ENCODE results near the gene SLC30A5.
"Not testable (repeated sequence)": the region's sequence is repeated elsewhere in the genome, so short reads cannot be mapped to it uniquely, and the experiment has no call there.

The SLC30A5 gene

DNA sequence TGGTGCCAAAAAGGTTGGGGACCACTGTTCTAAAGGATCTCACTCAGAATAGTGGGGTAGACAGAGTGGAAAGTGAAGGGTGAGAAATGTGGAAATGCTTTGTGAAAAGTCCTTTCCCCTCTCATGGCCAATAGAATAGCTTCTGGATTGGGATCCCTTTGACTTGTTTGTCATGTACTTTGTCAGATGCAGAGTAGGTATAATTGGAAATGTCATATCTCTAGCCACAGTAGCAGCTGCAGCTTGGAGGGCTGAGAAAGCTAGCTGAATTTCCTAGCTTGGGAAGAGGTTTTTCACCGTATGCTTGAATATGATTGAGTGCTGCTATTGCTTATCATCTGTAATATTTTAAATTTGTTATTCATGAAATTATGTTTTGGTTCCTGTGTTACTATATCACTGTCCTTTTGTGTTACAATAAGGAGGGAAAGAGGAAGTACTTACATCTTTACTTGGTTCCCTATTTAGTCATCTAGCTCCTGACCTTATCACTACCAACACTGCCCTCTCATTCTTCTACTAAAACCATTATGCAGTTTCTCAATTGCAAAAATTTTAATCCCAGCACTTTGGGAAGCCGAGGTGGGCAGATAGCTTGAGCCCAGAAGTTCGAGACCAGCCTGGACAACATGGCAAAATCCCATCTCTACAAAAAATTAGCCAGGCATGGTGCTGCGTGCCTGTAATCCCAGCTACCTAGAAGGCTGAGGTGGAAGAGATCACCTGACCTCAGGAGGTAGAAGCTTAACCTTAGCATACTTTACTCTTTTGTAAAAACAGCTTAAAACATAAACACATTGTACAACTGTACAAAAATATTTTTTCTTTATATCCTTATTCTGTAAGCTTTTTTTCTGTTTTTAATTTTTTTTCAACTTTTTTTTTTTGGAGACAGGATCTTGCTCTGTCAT lies 12.4 kb downstream of the SLC30A5 start:
- no peak for DNase-seq

DNA sequence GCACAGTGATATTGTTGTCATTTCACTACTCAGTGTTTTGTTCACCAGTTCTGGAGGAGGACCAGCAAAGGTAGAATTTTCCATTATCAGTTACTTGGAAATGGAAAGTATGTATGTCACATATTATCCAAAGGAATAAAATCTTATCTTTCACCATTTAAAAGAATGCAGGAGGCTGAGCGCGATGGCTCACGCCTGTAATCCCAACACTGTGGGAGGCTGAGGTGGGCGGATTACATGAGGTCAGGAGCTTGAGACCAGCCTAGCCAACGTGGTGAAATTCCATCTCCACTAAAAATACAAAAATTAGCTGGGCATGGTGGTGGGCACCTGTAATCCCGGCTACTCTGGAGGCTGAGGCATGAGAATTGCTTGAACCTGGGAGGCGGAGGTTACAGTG lies 14.6 kb downstream of the SLC30A5 start:
- DNase-seq, result not testable (repeated sequence)

DNA sequence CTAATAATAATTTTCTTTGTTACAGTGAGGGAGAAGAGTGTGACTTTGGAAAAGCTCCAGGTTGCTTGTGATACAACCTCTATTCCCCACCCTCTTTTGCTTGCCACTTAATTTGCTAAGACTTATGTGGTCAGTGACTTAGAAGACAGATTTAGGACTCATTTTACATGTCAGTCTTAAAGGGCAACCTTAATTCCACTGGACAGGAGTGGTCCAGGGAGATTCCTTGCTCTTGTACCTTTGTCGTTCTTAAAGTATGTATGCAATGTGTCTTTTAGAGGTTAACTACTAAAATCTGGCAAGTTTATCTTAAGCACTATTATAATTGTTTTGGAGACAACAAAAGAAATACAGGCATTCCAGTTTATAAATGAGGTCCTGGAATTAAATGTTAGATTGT lies 20.0 kb downstream of the SLC30A5 start:
- no peak for DNase-seq

DNA sequence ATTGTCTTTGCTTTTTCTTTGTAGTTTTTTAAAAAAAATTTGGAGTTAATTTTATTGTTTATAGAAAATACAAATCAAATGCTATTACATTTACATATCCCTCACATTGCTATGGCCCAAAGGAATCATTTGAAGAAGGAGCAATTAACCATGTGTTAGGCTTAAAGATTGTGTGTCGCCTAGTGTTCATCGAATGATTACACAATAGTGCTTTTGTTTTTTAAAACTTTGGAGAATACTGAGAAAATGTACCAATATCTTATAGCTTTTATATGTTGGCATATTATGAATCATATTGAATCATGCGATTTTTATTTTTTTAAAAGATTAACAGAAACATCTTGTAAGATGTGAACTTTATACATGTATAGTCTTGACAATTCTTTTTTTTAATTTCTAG lies 21.7 kb downstream of the SLC30A5 start:
- DNase-seq, result no peak

DNA sequence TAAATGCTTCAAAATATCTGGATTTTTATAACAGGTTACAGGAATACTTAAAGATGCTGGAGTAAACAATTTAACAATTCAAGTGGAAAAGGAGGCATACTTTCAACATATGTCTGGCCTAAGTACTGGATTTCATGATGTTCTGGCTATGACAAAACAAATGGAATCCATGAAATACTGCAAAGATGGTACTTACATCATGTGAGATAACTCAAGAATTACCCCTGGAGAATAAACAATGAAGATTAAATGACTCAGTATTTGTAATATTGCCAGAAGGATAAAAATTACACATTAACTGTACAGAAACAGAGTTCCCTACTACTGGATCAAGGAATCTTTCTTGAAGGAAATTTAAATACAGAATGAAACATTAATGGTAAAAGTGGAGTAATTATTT lies 35.6 kb downstream of the SLC30A5 start:
- DNase-seq, result no peak

DNA sequence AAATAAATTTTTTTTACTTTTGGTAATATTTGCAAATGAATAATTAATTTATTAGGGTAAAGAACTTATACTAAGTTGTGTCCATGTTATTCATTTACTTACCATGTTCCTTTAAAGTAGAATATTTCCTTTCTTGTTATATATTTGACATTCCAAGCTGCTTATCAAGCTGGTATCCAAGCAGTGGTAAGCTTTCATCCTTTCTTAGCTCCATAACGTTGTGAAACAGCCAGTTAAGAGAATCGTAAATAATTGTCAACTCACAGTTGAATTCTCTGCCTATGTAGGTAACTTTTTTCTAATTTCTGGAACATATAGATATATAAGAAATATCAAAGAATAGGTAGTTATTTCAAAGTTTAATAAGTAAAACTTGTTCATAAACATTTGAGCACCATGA lies 36.4 kb downstream of the SLC30A5 start:
- no peak for DNase-seq

DNA sequence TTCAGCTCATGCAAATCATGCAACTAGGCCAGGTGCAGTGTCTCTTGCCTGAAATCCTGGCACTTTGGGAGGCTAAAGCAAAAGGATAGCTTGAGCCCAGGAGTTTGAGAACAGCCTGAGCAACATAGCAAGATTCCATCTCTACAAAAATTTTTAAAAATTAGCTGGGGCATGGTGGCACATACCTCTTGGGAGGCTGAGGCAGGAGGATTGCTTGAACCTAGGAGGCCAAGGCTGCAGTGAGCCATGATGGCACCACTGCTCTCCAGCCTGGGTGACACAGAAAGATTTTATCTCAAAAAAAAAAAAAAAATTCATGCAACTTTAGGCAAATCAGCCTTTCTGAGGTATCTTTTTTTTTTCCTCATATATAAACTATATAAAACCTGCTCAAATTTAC lies 37.5 kb downstream of the SLC30A5 start:
- DNase-seq, result no peak

DNA sequence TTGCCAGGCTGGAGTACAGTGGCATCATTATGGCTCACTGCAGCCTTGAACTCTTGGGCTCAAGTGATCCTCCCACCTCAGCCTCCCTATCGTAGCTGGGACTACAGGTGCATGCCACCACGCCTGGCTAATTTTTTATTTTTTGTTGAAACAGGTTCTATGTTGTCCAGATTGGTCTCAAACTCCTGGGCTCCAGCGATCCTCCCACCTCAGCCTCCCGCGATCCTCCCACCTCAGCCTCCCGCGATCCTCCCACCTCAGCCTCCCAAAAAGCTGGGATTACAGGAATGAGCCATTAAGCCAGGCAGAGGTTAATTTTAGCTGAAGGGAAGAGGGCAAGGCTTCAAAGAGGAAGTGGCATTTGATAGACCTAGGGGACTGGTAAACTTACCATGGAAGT lies 40.3 kb downstream of the SLC30A5 start:
- DNase-seq, result no peak

DNA sequence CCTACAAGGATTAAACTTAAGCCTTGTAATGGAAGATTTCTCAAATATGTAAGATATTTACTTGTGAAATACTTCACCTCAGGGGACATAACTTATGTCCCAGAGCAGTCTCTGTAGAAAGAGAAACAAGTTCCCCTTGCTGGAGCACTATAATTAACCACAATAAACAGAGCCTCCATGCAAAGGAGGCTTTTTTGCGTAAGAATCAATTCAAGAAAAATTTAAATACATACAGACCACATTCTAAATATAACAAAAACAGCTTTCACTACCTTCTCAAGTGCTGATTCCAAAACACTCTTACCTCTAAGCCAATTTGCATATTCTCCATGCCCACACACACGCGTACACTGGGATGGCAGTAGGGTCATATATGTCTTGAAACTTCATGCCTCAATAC lies 42.5 kb downstream of the SLC30A5 start:
- no peak for DNase-seq

DNA sequence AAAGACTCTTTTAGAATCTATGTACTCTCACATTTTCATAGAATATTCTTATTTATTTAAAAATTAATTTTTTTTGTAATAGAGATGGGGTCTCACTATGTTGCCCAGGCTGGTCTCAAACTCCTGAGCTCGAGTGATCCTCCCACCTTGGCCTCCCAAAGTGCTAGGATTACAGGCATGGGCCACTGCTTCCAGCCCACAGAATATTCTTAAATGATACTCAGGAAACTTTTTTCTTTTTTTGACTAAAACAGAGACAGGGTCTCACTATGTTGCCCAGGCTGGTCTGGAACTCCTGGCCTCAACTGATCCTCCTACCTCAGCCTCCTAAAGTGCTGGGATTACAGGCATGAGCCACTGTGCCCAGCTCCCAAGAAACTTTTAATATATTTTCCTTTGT lies 43.4 kb downstream of the SLC30A5 start:
- not testable (repeated sequence) for DNase-seq

DNA sequence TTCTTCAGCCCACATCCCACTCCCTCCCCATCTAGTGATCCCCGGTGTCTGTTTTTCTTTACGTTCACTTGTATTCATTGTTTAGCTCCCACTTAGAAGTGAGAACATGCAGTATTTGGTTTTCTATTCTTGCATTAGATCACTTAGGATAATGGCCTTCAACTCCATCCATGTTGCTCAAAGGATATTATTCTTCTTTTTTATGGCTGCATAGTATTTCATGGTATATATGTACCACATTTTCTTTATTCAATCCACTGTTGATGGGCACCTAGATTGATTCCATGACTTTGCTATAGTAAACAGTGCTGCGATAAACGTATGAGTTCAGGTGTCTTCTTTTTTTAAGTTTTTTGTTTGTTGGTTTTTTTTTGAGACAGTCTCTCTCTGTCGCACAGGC lies 44.0 kb downstream of the SLC30A5 start:
- DNase-seq, result no peak

DNA sequence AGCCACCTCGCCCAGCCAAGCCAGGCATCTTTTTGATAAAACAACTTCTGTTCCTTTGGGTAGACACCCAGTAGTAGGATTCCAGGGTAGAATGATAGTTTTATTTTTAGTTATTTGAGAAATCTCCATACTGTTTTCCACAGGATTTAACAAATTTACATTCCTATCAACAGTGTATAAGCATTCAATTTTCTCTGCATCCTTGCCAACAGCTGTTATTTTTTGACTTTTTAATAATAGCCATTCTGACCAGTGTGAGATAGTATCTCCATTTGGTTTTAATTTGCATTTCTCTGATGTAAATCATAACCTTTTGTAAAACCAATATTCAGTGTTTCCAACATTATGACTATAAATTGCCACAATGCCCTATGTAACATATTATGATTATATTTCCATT lies 45.0 kb downstream of the SLC30A5 start:
- no peak for DNase-seq

DNA sequence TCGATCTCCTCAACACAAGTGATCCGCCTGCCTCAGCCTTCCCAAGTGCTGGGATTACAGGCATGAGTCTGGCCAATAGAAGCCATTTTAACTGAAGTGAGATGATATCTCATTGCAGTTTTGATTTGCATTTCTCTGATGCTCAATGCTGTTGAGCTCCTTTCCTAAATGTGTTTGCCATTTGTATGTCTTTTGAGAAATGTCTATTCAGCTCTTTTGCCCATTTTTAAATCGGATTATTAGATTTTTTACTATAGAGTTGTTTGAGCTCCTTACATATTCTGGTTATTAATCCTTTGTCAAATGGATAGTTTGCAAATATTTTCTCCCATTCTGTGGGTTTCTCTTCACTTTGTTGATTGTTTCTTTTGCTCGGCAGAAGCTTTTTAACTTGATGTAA lies 46.4 kb downstream of the SLC30A5 start:
- DNase-seq, result not testable (repeated sequence)

DNA sequence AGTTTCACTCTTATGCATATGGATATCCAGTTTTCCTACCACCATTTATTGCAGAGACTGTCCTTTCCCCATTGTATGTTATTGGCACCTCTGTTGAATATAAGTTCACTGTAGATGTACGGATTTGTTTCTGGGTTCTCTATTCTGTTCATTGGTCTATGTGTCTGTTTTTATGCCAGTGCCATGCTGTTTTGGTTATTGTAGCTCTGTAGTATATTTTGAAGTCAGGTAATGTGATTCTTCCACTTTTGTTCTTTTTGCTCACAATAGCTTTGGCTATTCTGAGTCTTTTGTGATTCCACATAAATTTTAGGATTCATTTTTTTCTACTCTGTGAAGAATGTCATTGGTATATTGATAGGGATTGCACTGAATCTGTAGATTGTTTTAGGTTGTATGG lies 47.0 kb downstream of the SLC30A5 start:
- DNase-seq, result no peak

DNA sequence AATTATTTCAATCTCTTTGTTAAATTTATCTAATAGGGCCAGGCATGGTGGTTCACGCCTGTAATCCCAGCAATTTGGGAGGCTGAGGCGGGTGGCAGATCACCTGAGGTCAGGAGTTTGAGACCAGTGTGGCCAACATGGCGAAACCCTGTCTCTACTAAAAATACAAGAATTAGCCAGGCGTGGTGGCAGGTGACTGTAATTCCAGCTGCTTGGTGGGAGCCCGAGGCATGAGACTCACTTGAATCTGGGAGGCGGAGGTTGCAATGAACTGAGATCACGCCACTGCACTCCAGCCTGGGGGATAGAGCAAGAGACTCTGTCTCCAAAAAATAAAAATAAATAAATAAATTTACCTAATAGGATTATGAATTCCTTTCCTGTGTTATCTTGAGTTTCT lies 54.8 kb downstream of the SLC30A5 start:
- DNase-seq, result not testable (repeated sequence)

DNA sequence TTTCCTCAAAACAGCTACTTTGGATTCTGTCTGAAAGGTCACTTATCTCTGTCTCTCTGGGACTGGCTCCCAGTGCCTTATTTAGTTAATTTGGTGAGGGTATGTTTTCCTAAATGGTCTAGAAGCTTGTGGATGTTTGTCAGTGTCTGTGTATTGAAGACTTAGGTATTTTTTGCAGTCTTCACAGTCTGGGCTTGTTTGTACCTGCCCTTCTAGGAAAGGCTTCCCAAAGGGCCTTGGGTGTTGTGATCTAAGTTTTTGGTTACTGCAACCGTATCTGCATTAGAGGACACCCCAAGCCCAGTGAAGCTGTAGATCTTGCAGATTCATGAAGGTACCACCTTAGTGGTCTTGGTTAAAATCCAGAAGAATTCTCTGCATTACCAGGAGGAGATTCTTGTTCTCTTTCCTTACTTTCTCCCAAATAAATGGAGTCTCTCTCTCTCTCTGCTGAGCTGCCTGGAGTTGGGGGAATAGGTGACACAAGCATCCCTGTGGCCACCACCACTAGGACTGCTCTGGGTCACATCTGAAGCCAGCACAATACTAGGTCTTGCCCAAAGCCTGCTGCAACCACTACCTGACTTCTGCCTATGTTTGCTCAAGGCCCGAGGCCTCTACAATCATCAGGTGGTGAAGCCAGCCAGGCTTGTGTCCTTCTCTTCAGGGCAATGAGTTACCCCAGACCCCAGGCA lies 55.3 kb downstream of the SLC30A5 start:
- no peak for DNase-seq

DNA sequence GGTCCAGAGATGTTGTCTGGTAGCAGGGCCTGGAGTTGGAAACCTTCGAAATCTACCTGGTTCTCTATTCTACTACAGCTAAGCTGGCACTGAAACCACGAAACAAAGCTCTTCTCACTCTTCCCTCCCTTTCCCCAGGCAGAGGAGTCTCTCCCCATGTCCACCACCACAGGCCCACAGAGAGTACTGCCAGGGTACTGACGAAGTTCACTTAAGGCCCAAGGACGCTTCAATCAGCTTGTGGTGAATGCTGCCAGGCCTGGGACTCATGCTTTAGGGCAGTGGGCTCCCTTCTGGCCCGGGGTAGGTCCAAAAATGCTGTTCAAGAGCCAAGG lies 55.8 kb downstream of the SLC30A5 start:
- no peak for DNase-seq

DNA sequence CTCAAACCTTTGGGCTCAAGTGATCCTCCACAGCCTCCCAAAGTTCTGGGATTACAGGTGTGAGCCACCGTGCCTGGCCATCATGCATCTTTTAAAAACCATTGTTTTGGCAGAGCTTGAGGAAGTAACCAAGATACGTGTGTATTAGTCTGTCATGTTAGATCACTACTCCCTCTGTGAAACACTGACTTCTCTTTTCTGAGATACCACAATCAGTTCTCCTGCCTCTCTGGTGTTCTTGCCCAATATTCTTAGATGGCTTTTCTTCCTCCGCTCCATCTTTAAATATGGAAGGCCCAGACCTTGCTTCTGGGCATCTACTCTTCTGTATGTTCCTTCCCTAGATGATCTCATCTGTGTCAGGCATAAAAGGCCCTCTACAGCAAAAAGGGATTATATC lies 58.9 kb downstream of the SLC30A5 start:
- DNase-seq, result no peak

DNA sequence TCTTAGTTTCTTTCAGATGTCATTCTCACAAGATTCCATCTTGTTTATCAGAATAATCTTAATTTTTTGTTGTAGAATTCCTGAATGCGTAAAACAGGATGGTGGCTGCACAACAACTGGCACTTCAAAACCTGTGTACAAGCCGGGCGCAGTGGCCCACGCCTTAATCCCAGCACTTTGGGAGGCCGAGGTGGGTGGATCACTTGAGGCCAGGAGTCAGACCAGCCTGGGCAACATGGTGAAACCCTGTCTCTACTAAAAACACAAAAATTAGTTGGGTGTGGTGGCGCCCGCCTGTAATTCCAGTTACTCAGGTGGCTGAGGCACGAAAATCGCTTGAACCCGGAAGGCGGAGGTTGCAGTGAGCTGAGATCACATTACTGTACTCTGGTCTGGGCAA lies 62.6 kb downstream of the SLC30A5 start:
- no peak for DNase-seq

DNA sequence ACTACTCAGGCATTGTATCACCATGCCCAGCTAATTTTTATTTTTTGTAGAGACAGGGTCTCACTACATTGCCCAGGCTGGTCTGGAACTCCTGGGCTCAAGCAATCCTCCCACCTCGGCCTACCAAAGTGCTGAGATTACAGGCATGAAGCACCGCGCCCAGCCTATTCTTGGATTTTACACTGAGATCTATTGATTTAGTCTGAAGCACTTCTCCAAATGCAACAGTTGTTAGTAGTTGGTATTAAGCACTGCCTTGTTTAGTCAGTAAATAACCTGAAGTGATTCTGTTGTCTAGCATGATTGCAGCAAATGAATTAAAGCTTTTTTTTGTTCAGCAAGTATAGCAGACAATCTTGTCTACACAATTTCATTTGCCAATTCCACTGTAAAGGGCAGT lies 64.2 kb downstream of the SLC30A5 start:
- no peak for DNase-seq

DNA sequence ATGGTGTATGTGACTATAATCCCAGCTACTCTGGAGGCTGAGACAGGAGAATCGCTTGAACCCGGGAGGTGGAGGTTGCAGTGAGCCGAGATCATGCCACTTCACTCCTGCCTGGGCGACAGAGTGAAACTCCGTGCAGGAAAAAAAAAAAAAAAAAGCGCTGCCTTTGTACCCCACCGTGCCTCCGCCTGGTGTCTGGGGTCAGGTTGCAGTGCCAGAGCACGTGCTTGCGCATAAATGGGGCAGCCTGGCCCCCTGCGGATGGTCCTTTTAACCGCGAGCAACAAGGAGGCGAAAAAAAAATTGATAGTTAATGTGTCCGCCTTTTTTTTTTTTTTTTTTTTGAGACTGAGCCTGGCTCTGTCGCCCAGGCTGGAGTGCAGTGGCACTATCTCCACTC lies 66.8 kb downstream of the SLC30A5 start:
- no peak for DNase-seq

DNA sequence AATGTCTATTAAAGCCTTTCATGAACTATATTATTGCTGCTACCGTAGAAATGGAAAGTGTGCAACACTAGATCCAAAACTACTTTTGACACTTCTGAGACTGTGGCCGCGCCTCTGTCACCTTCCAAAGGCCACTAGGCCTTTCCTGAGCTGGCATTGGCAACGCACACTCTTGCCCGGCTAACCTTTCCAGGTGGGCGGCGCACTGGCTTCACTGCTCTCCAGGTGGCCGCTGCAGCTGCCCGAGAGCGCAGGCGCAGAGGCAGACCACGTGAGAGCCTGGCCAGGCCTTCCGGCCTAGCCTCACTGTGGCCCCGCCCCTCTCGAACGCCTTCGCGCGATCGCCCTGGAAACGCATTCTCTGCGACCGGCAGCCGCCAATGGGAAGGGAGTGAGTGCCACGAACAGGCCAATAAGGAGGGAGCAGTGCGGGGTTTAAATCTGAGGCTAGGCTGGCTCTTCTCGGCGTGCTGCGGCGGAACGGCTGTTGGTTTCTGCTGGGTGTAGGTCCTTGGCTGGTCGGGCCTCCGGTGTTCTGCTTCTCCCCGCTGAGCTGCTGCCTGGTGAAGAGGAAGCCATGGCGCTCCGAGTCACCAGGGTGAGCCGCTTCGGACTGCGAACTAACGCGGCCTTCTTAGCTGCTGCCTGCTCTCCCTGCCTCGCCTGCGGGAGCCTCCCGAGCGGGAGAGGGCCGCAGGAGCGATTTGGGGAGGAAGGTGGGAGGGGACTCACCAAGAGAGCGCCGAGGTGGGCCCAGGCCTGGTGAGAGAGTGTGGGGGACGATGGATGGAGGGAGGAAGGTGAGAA lies 73.1 kb downstream of the SLC30A5 start, which contains the start of gene CCNB1:
Gene CCNB1 (plus strand): TSS at position 465 of the 807 bp plus-strand sequence. CDS start 113 bp downstream, at position 578.
- DNase-seq, result peak; percentile 96

DNA sequence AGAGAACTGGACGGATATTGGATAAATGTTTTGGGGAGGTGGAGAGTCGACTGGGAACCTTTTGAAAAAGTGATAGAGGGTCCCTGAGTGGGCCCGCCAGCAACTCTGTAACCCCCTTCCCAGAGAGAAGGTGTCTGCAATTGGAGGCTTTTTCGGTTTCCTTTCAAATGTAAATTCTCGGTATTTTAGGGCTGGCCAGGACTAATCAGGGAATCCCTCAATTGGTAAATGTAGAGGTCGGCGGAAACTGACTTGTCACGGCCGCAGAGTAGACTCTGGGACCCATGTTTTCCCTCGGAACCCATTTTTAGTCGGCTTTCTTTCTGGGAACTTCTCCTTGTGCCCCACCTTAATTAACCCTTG lies 73.7 kb downstream of the SLC30A5 start:
- no peak for DNase-seq

DNA sequence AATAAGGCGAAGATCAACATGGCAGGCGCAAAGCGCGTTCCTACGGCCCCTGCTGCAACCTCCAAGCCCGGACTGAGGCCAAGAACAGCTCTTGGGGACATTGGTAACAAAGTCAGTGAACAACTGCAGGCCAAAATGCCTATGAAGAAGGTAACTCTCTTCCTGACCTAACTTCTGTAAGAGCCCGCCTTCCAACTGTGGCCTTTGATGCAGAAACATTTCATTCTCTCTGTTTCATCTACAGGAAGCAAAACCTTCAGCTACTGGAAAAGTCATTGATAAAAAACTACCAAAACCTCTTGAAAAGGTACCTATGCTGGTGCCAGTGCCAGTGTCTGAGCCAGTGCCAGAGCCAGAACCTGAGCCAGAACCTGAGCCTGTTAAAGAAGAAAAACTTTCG lies 74.1 kb downstream of the SLC30A5 start:
- no peak for DNase-seq

Data from activated effector memory CD4-positive, alpha-beta T cell treated with Interleukin-2 at 50 U/mL for 16 hours (primary cell).